ENCODE measurements around the gene ESR1.

ESR1 gene

DNA sequence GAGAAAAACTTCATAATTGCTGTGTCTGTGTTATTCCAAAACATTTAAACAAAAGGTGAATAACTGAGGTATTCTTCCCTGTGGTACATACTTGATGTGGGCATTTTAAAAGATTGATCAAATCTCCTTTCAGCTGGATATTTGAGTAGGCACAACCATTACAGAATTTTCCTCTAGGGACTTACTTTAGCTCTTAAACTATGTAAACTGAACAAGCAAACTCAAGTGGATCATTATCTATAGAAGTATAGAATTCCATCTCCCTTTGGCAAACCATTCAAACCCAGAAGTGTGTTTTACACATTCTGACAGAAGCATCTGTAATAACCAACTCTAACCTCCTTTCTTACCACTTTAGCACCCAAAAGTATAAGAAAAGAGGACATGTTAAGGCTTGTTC is 241.4 kb downstream of the ESR1 start:
- no peaks in the 10 kb centered on the region for H3K36me3 ChIP-seq (ENCODE audit: control insufficient read depth, insufficient read depth, low read length)
- no peaks in the 10 kb centered on the region for H3K4me1 ChIP-seq
- H3K4me3 ChIP-seq (ENCODE audit: low read depth, low read length): no peak overlapping the region
- TF ChIP-seq, protein P1, sequence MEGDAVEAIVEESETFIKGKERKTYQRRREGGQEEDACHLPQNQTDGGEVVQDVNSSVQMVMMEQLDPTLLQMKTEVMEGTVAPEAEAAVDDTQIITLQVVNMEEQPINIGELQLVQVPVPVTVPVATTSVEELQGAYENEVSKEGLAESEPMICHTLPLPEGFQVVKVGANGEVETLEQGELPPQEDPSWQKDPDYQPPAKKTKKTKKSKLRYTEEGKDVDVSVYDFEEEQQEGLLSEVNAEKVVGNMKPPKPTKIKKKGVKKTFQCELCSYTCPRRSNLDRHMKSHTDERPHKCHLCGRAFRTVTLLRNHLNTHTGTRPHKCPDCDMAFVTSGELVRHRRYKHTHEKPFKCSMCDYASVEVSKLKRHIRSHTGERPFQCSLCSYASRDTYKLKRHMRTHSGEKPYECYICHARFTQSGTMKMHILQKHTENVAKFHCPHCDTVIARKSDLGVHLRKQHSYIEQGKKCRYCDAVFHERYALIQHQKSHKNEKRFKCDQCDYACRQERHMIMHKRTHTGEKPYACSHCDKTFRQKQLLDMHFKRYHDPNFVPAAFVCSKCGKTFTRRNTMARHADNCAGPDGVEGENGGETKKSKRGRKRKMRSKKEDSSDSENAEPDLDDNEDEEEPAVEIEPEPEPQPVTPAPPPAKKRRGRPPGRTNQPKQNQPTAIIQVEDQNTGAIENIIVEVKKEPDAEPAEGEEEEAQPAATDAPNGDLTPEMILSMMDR (IDR thresholded peaks at IDR 0.05): no peak
- no peaks in the 10 kb centered on the region for H3K9me3 ChIP-seq (ENCODE audit: control insufficient read depth, low read length)
- H2AFZ ChIP-seq: no peak overlapping the region
- H3K27ac ChIP-seq: no peak overlapping the region
- H3K79me2 ChIP-seq: no peaks in the 10 kb centered on the region
- no peak overlapping the region for H3K4me2 ChIP-seq (ENCODE audit: low read length)
- no peaks in the 10 kb centered on the region for H3K27me3 ChIP-seq (ENCODE audit: control insufficient read depth, insufficient read depth, low read length)
- no peak overlapping the region for H3K9ac ChIP-seq

DNA sequence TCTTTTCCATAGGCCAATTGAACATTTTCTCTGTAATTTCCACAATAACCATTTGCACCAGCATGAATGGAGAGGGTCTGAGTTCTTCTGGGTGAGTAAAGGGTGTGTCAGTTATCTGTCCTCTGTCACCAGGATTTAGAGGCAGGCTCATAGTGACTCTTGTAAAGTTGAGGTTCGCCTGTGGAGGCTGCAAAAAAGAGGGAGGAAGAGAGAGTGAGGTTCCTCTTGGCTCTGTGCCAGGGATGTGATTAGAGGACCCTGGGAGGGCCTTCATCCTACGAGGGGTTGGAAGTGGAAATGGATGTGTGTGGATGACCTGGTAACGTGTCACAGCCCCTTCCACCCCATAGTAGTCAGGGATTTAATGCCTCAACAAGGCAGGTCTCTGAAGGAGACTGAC is 242.0 kb downstream of the ESR1 start:
- Histone ChIP-seq H3K27me3 (ENCODE audit: control insufficient read depth, insufficient read depth, low read length) (no peaks in the 10 kb centered on the region), H2AFZ (no peak overlapping the region), H3K4me3 (ENCODE audit: low read depth, low read length) (no peak overlapping the region), H3K9ac (no peak overlapping the region), H3K9me3 (ENCODE audit: control insufficient read depth, low read length) (no peaks in the 10 kb centered on the region), H3K79me2 (no peaks in the 10 kb centered on the region), H3K4me2 (ENCODE audit: low read length) (no peak overlapping the region), H3K4me1 (no peaks in the 10 kb centered on the region), H3K27ac (no peak overlapping the region), H3K36me3 (ENCODE audit: control insufficient read depth, insufficient read depth, low read length) (no peaks in the 10 kb centered on the region)
- TF ChIP-seq, protein P1 (IDR thresholded peaks at IDR 0.05): no peak

DNA sequence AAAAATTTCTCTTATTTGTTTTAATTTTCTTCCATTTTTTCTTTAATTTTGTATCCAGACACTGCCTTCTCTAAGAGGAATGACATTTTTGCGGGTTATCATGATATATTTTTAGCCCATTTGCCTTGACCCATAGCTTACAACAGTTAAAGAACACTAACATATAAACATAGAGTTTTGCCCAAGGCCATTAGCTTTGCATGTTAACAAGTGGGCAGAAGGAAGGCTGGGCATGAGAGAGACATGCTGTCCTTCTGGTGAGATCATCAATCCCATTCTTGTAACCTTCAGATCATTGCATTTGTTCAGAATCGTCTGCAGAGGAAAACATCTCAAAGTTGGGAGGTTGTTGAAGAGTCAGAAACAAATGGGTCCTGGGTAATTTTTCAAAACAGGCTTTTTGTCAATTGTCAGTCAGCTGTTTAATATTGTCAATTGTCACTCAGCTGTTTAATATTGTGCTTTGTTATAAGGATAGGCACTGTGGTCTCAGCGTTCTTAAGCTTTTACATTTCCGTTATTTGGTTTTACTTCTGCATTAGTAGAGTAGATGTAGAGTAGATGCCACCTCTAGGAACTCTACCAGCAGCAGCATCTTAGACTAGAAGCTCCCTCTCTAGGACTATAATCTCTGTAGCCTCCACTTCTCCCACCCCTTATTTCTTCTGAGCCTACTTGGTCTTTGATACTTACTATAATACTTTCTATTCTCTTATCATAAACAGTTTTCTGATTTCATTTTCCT is 243.1 kb downstream of the ESR1 start:
- H3K27ac ChIP-seq: no peak overlapping the region
- H3K4me1 ChIP-seq: no peaks in the 10 kb centered on the region
- H3K4me2 ChIP-seq (ENCODE audit: low read length): no peak overlapping the region
- H3K79me2 ChIP-seq: no peaks in the 10 kb centered on the region
- no peak overlapping the region for H3K4me3 ChIP-seq (ENCODE audit: low read depth, low read length)
- no peaks in the 10 kb centered on the region for H3K9me3 ChIP-seq (ENCODE audit: control insufficient read depth, low read length)
- H3K36me3 ChIP-seq (ENCODE audit: control insufficient read depth, insufficient read depth, low read length): no peaks in the 10 kb centered on the region
- TF ChIP-seq, protein P1 (IDR thresholded peaks at IDR 0.05): no peak
- no peak overlapping the region for H2AFZ ChIP-seq
- no peak overlapping the region for H3K9ac ChIP-seq
- H3K27me3 ChIP-seq (ENCODE audit: control insufficient read depth, insufficient read depth, low read length): no peaks in the 10 kb centered on the region

DNA sequence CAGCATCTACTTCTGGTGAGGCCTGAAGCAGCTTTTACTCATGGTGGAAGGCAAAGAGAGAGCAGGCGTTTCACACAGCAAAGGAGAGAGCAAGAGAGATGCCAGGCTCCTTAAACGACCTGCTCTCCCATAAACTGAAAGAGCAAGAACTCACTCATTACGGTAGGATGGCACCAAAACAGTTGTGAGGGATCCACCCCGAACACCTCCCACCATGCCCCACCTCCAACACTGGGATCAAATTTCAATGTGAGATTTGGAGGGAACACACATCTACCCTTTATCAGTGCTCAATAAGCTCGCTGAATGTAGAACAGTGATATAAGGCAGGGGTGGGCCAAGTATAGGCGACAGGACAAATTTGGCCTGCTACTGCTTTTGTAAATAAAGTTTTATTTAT is 244.6 kb downstream of the ESR1 start:
- Histone ChIP-seq H3K4me3 (ENCODE audit: low read depth, low read length) (no peak overlapping the region), H3K27ac (no peak overlapping the region), H3K4me2 (ENCODE audit: low read length) (no peak overlapping the region), H3K4me1 (no peaks in the 10 kb centered on the region), H3K9me3 (ENCODE audit: control insufficient read depth, low read length) (no peaks in the 10 kb centered on the region), H3K79me2 (no peaks in the 10 kb centered on the region), H3K36me3 (ENCODE audit: control insufficient read depth, insufficient read depth, low read length) (no peaks in the 10 kb centered on the region), H3K27me3 (ENCODE audit: control insufficient read depth, insufficient read depth, low read length) (no peaks in the 10 kb centered on the region), H3K9ac (no peak overlapping the region), H2AFZ (no peak overlapping the region)
- TF ChIP-seq, protein P1 (IDR thresholded peaks at IDR 0.05): no peak

DNA sequence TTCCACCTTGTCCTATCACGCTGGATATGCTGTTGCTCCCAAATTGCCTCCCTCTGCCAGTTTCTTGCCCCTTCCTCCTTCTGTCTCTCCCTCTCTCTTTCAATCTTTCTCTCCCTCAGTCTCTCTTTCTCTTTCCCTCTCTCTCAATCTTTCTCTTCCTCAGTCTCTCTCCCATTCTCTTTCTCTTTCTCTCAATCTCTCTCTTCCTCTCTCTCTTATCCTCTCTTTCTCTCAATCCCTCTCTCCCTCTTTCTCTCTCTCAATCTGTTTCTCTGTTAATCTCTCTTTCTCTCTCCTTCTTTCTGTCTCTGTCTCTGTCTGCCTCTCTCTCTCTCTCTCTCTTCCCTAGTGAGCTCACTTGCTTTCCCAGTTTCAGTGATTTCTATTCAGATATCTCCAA is 245.8 kb downstream of the ESR1 start:
- H2AFZ ChIP-seq: no peak overlapping the region
- no peak overlapping the region for H3K27ac ChIP-seq
- H3K4me3 ChIP-seq (ENCODE audit: low read depth, low read length): no peak overlapping the region
- H3K9me3 ChIP-seq (ENCODE audit: control insufficient read depth, low read length): no peaks in the 10 kb centered on the region
- H3K27me3 ChIP-seq (ENCODE audit: control insufficient read depth, insufficient read depth, low read length): no peaks in the 10 kb centered on the region
- H3K4me2 ChIP-seq (ENCODE audit: low read length): no peak overlapping the region
- no peaks in the 10 kb centered on the region for H3K79me2 ChIP-seq
- no peaks in the 10 kb centered on the region for H3K4me1 ChIP-seq
- no peaks in the 10 kb centered on the region for H3K36me3 ChIP-seq (ENCODE audit: control insufficient read depth, insufficient read depth, low read length)
- TF ChIP-seq, protein P1 (IDR thresholded peaks at IDR 0.05): no peak
- H3K9ac ChIP-seq: no peak overlapping the region
